Measurements from ENCODE around the gene TPCN1. TPM values are rescaled to one million over a fixed set of nuclear protein-coding genes. Genes with fewer than 3 reads are reported as not detected.
A peak's percentile ranks its signal among the peaks of the same experiment; 100 is the strongest.

TPCN1 gene
- total RNA-seq, 1 experiment from 2014 or later, result 7.6 TPM

DNA sequence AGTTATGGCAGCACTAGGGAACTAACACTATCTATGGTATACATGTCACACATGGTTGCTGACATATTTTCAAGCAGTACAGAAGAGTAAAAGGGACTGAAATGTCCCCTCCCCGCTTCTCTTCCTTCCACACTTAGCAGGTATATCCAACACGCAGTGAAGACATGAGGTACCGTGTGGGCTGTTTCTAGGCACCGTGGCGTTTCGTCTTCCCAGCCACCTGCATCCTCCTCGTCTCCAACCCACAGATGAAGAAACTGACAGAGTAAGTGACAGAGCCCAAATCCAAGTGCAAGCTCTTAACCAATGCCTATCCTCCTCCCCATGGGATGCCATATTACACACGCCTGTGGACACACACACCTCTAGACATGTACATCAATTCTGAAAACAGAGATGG lies 81.2 kb downstream of the TPCN1 start:
- H3K36me3 ChIP-seq, result no peaks in the 10 kb centered on the region
- H3K27ac ChIP-seq, result no peak overlapping the region
- H3K4me3 ChIP-seq, result no peak overlapping the region
- no peaks in the 10 kb centered on the region for H3K27me3 ChIP-seq (replicated peaks)
- H3K4me1 ChIP-seq (replicated peaks), result peaks cover 26% of the 10 kb centered on the region
- no peaks in the 10 kb centered on the region for H3K9me3 ChIP-seq (replicated peaks)
- no peak for DNase-seq (ENCODE audit: low read depth in 1 of 2, low spot score in 2 of 2)

DNA sequence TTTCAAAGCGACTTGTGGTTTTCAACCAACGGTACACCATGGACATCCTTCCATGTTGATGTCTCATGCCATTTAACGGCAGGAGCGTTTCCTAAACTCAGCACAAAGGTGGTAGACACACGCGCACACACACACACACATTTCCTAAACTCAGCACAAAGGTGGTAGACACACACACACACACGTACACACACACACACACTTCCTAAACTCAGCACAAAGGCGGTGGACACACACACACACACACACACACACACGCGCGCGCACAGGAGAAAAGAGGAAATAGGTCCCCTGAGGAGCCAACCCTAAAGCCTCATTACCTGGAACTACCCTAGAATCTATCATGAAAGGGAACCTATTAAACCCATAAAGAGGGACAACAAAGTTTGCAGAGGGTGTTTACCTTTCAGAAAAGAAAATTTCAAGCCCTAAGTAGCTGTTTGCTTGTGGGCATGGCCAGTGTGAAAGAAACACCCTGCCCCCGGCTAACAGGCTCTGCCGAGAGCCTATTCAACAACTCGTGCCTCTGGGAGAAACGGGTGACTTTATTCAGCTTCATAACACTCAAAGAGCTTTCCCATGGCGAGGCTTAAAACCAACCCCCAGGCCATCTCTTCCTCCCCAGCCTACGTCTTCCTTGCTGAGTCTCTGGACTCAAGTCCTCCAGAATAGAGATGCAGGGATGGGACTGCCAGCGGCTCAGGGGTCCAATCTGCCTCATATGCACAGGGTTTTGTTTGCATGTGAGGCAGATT lies 81.8 kb downstream of the TPCN1 start:
- no peak overlapping the region for H3K4me3 ChIP-seq
- no peak overlapping the region for H3K27ac ChIP-seq
- H3K27me3 ChIP-seq (replicated peaks), result no peaks in the 10 kb centered on the region
- no peak for DNase-seq (ENCODE audit: low read depth in 1 of 2, low spot score in 2 of 2)
- H3K4me1 ChIP-seq (replicated peaks), result peaks cover 24% of the 10 kb centered on the region
- H3K36me3 ChIP-seq, result no peaks in the 10 kb centered on the region
- H3K9me3 ChIP-seq (replicated peaks), result no peaks in the 10 kb centered on the region

DNA sequence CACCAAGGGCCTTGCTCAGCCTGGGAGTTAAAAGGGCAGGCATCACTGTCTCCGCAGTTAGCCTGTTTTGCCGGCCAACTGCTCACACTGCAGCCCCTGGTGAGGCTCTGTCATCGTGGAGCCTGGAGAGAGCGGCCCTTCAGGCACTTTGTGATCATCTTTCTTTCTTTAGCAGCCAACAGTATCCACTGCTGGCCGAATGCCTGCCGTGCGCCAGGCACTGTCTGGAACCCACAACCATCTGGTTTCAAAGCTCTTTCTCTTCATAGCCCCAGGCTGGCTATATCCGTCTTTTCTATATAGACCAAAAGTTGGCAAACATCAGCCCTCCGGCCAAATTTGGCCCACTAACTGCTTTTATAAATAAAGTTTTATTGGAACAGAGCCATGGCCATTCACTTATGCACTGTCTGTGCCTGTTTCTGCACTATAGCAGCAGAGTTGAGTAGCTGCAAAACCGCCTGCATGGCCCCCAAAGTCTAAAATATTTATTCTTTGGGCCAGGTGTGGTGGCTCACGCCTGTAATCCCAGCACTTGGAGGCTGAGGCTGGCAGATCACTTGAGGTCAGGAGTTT lies 84.1 kb downstream of the TPCN1 start:
- Histone ChIP-seq H3K27ac (no peak overlapping the region), H3K36me3 (no peaks in the 10 kb centered on the region; the same call in 1 of the 2 replicates), H3K4me1 (replicated peaks) (peaks cover under 1% of the 10 kb centered on the region), H3K4me3 (no peak overlapping the region), H3K9me3 (replicated peaks) (no peaks in the 10 kb centered on the region), H3K27me3 (replicated peaks) (no peaks in the 10 kb centered on the region)
- no peak for DNase-seq (ENCODE audit: low read depth in 1 of 2, low spot score in 2 of 2)

DNA sequence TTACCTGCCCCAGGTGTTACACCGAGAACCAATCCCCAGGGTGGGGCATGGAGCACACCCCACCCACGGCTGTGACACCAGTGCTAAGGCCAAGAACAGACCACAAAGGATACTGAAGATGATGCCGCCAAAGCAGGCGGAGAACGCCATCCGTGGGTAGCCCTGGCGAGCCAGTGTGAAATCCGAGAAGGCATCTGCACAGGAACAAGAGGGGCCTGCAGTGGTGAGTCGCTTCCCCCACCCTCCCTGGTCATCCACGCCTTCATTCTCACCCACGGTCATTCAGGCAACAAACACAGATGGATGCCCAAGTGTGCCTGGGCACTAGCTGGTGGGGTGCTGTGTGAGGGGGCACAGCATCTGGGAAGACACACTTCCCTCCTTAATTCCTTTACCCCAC lies 85.1 kb downstream of the TPCN1 start:
- Histone ChIP-seq H3K4me1 (replicated peaks) (no peaks in the 10 kb centered on the region), H3K36me3 (no peaks in the 10 kb centered on the region; the same call in 1 of the 2 replicates), H3K4me3 (no peak overlapping the region), H3K9me3 (replicated peaks) (no peaks in the 10 kb centered on the region), H3K27ac (no peak overlapping the region), H3K27me3 (replicated peaks) (no peaks in the 10 kb centered on the region)
- no peak for DNase-seq (ENCODE audit: low read depth in 1 of 2, low spot score in 2 of 2)

DNA sequence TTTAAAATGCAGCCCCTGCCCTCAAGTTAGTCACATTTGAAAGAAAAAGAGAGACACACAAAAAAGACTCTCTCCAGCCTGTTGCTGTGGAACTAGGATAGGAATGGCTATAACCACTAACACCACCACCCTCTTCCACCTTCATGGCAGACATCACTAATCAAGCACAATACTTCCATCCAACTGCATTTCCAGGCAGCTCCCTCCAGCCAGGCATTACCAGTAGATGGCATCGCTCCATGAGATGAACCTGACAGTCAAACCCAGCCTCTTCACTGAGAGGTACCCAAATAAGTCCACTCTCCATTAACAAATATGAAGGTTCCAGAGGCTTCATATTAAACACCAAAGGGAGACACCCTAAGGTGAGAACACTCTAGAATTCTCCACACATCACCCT lies 89.2 kb downstream of the TPCN1 start:
- Histone ChIP-seq H3K27me3 (replicated peaks) (no peaks in the 10 kb centered on the region), H3K27ac (no peak overlapping the region), H3K4me3 (no peak overlapping the region), H3K36me3 (no peaks in the 10 kb centered on the region; the same call in 1 of the 2 replicates), H3K4me1 (replicated peaks) (peaks cover 6% of the 10 kb centered on the region), H3K9me3 (replicated peaks) (no peaks in the 10 kb centered on the region)
- DNase-seq (ENCODE audit: low read depth in 1 of 2, low spot score in 2 of 2), result no peak

DNA sequence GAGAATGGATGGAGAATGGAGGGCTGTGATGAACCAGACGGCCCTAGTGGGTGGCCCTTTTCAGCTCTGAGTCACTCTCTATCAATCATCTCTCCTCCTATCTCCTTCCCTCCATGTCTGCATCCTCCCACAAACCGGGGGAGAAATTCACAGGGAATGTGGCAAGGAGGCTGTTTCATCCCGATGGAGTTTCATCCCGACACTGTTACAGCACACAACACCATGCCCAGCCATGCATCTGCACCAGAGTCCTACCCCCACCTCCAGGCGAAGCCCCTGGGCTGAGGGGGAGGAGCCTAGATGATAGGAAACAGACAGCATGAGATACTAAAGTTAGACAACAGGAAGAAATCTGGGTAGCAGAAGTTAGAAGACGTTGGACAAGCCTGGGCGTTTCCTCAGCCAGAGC lies 92.9 kb downstream of the TPCN1 start:
- no peak overlapping the region for H3K4me3 ChIP-seq
- H3K36me3 ChIP-seq, result peaks cover 9% of the 10 kb centered on the region
- peak; percentile 63 to 82 for DNase-seq (ENCODE audit: low read depth in 1 of 2, low spot score in 2 of 2)
- no peak overlapping the region for H3K27ac ChIP-seq
- no peaks in the 10 kb centered on the region for H3K9me3 ChIP-seq (replicated peaks)
- no peaks in the 10 kb centered on the region for H3K27me3 ChIP-seq (replicated peaks)
- H3K4me1 ChIP-seq (replicated peaks), result peaks cover 6% of the 10 kb centered on the region

DNA sequence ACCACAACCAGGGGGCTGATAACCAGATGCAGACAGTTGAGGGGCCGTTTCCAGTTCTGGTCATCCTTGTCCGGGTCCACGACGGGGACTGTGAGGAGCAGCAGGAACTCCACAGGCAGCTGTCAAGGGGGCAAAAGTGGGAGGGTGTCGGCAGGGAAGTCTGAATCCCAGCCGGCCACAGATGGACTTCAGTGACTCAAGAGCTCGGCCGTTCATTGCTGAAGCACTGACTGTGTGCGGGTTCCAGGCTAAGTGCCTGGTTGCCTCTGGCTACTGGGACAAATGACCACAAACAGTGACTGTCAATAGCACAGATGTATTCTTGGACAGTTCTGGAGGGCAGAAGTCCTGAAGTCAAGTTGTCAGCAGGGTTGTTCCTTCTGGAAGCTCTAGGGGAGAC lies 94.1 kb downstream of the TPCN1 start:
- Histone ChIP-seq H3K27ac (no peak overlapping the region), H3K4me3 (no peak overlapping the region), H3K9me3 (replicated peaks) (no peaks in the 10 kb centered on the region), H3K4me1 (replicated peaks) (peaks cover 6% of the 10 kb centered on the region), H3K27me3 (replicated peaks) (no peaks in the 10 kb centered on the region), H3K36me3 (peaks cover 9% of the 10 kb centered on the region)
- no peak for DNase-seq (ENCODE audit: low read depth in 1 of 2, low spot score in 2 of 2)

DNA sequence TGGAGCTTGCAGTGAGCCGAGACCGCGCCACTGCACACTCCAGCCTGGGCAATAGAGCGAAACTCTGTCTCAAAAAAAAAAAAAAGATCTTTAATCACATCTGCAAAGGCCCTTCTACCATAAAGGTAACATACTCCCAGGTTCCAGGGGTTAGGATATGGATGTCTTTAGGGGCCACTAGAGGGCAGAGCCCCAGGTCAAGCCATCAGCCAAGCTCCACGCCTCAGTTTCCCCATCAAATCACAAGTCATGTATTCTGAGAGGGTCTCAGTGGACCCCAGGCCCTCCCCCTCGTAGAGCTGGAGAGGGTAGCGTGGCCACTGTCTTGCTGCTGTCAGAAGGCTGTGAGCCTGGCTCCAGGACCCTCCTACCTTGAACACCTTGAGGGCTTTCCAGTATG lies 94.9 kb downstream of the TPCN1 start:
- no peak overlapping the region for H3K4me3 ChIP-seq
- H3K4me1 ChIP-seq (replicated peaks), result peaks cover 6% of the 10 kb centered on the region
- H3K27ac ChIP-seq, result no peak overlapping the region
- peaks cover 13% of the 10 kb centered on the region for H3K36me3 ChIP-seq
- H3K9me3 ChIP-seq (replicated peaks), result no peaks in the 10 kb centered on the region
- no peak for DNase-seq (ENCODE audit: low read depth in 1 of 2, low spot score in 2 of 2)
- H3K27me3 ChIP-seq (replicated peaks), result no peaks in the 10 kb centered on the region

DNA sequence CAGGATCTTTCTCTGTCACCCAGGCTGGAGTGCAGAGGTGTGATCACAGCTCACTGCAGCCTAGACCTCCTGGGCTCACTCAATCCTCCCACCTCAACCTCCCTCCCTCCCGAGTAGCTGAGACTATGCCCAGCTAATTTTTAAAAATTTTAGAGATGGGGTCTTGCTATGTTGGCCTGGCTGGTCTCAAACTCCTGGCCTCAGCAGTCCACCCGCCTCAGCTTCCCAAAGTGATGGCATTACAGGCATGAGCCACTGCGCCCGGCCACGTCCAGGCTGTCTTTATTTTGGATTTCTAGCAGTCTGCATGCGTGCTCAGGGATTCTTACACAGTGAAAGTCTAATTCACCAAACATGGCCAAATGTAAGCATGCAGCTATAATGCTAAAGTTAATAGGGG lies 95.9 kb downstream of the TPCN1 start:
- Histone ChIP-seq H3K9me3 (replicated peaks) (no peaks in the 10 kb centered on the region), H3K27ac (no peak overlapping the region), H3K27me3 (replicated peaks) (no peaks in the 10 kb centered on the region), H3K4me3 (no peak overlapping the region), H3K4me1 (replicated peaks) (peaks cover 6% of the 10 kb centered on the region), H3K36me3 (peaks cover 14% of the 10 kb centered on the region)
- DNase-seq (ENCODE audit: low read depth in 1 of 2, low spot score in 2 of 2), result no peak

DNA sequence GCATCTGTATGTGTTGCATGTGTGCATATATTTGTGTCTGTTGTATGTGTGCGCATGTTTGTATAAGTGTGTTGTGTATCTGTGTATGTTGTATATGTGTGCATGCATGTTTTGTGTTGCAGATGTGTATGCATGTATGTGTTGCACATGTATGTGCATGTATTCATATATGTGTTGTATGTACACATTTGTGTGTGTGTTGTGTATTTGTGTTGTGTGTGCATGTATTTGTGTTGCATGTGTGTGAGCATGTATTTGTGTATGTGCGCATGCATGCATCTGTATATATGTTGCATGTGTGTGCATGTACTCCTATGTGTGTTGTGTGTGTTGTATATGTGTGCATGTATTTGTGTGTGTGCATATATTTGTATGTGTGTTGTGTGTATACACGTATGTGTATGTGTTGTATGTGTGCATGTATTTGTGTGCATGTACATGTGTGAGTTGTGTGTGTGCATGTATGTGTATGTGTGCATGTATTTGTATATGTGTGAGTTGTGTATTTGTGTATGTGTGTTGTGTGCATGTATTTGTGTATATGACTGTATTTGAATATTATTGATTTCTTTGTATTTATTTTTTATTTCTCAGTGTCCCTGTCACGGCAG lies 96.9 kb downstream of the TPCN1 start:
- no peak overlapping the region for H3K4me3 ChIP-seq
- DNase-seq (ENCODE audit: low read depth in 1 of 2, low spot score in 2 of 2), result no peak
- H3K27me3 ChIP-seq (replicated peaks), result no peaks in the 10 kb centered on the region
- no peaks in the 10 kb centered on the region for H3K9me3 ChIP-seq (replicated peaks)
- H3K4me1 ChIP-seq (replicated peaks), result peaks cover 6% of the 10 kb centered on the region
- H3K36me3 ChIP-seq, result peaks cover 14% of the 10 kb centered on the region
- no peak overlapping the region for H3K27ac ChIP-seq

DNA sequence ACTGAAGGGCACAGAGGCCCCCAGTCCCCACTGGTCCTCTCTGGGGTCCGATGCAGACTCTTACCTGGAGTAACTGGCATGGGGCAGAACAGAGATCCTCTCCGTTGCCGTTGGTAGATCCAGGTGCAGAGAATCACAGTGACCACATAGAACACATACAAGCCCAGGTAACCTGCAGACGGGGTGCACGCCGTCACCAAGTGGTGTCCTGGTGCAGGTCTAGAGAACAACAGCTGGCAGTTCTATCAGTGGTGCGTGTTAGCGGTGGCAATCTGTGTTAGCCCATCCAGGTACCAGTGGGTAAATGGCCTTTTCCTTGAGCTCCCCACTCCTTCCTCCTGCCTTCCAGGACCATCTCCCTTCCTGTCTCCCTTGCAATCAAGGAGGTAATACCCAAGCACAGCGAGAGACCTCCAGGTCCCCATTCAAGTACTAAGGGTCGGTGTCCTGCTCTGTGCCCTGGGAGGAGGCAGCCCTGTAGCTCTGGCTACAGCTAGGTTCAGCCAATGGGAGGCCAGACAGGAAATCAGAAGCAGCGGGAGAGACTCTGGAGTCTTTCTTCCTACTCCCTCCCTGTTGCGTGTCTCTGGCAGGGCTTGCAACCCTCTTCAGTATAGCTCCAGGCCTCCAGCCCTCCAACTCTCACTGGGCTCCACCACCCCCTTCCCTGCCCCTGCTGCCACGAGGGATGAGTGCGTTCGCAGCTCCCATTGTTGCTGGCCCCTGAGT lies 97.8 kb downstream of the TPCN1 start:
- H3K36me3 ChIP-seq, result peaks cover 14% of the 10 kb centered on the region
- no peaks in the 10 kb centered on the region for H3K9me3 ChIP-seq (replicated peaks)
- DNase-seq (ENCODE audit: low read depth in 1 of 2, low spot score in 2 of 2), result no peak
- no peaks in the 10 kb centered on the region for H3K27me3 ChIP-seq (replicated peaks)
- peaks cover 5% of the 10 kb centered on the region for H3K4me1 ChIP-seq (replicated peaks)
- no peak overlapping the region for H3K27ac ChIP-seq
- no peak overlapping the region for H3K4me3 ChIP-seq

DNA sequence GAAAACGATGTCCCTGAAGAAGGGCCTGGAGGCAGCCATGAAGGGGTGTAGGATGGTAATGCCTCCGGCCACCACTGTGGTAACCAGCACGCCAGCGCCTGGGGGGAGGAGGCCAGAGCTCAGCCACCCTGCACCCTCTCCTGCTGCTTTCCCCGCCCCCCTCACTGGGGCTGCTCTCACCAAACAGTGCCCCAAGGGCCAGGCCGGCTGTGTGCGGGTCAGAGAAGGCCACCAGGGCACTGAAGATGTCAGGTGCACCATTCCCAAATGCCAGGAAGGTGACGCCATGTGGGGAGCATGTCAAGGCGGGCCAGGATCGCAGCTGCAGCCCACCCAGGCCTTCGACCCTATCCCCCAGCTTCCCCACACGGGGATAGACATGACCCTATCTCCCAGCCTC lies 99.1 kb downstream of the TPCN1 start:
- no peaks in the 10 kb centered on the region for H3K27me3 ChIP-seq (replicated peaks)
- peaks cover 14% of the 10 kb centered on the region for H3K36me3 ChIP-seq
- no peak for DNase-seq (ENCODE audit: low read depth in 1 of 2, low spot score in 2 of 2)
- H3K27ac ChIP-seq, result no peak overlapping the region
- no peaks in the 10 kb centered on the region; the same call in 1 of the 2 replicates for H3K4me1 ChIP-seq (replicated peaks)
- H3K9me3 ChIP-seq (replicated peaks), result no peaks in the 10 kb centered on the region
- H3K4me3 ChIP-seq, result no peak overlapping the region

DNA sequence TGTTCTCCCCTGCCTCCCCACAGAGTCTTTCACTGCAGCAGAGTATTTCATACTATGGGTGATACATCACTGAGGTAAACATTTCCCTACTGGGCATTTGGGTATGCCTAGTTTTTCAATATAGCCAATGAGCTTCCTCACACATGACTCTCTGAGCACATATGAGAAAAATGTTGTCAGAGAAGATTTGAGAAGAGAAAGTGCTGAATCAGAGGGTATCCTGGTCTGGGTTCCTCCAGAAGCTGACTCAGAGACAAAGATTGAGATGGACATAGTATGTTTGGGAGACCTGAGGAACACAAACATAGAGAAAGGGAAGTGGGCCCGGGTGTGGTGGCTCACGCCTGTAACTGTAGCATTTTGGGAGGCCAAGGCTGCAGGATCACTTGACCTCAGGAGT lies 101.1 kb downstream of the TPCN1 start:
- H3K27ac ChIP-seq, result no peak overlapping the region
- no peak overlapping the region for H3K4me3 ChIP-seq
- peak in 1 of 2 experiments; percentile 16 for DNase-seq (ENCODE audit: low read depth in 1 of 2, low spot score in 2 of 2)
- H3K4me1 ChIP-seq (replicated peaks), result no peaks in the 10 kb centered on the region; the same call in 1 of the 2 replicates
- peaks cover 14% of the 10 kb centered on the region for H3K36me3 ChIP-seq
- no peaks in the 10 kb centered on the region for H3K27me3 ChIP-seq (replicated peaks)
- H3K9me3 ChIP-seq (replicated peaks), result no peaks in the 10 kb centered on the region

DNA sequence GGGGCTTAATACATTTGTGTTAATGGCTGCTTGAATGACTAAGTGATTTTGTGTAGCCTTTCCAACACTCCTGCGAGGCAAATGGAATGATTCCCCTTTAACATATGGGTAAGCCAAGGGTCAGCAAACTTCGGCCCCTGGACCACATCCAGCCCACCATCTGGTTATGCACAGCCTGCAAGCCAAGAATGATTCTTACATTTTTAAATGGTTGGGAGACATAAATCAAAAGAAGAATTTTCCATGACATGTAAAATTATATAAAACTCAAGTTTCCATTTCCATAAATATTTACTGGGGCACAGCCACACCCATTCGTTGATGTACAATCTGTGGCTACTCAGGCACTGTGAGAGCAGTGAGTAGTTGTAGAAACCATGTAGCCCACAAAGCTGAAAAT lies 104.7 kb downstream of the TPCN1 start:
- no peak overlapping the region for H3K27ac ChIP-seq
- no peaks in the 10 kb centered on the region for H3K27me3 ChIP-seq (replicated peaks)
- DNase-seq (ENCODE audit: low read depth in 1 of 2, low spot score in 2 of 2), result no peak
- peaks cover 3% of the 10 kb centered on the region; the same call in 1 of the 2 replicates for H3K4me1 ChIP-seq (replicated peaks)
- H3K36me3 ChIP-seq, result peaks cover 7% of the 10 kb centered on the region
- H3K4me3 ChIP-seq, result no peak overlapping the region
- H3K9me3 ChIP-seq (replicated peaks), result no peaks in the 10 kb centered on the region
